GM18502 (cell line): ENCODE data around the gene VPS37C.

Experiments used
- ATAC-seq: cut with Tn5 transposase; IDR thresholded peaks from one replicate; pipeline ENCODE4 v1.9.1; 2021; ENCODE audit warnings: mild to moderate bottlenecking; ENCODE audit not compliant: unreplicated experiment, poor library complexity

Gene VPS37C

DNA sequence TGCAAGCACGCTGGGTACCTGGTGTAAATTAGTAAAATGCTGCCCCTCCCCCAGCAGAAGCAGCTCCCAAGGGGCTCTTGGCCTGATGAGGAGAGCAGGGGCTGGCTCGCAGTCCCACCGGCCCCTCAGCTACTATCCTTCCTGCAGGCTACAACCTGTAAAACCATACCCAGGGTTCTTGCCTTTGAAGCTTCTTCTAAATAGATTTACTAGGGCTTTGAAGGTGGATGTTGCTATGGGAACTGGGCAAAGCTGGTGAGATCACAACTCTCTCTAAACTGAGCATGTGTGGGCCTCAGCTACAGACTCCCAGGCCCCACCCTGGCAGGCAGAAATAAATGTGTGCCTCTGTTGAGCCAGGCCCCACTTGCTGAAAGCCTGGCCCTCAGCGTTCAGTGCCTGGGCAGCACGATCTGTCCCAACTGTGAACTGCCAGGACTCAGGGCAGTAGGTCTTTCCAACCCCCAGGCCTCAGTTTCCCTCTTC is 40.5 kb downstream of the VPS37C start:
- no peak for ATAC-seq

DNA sequence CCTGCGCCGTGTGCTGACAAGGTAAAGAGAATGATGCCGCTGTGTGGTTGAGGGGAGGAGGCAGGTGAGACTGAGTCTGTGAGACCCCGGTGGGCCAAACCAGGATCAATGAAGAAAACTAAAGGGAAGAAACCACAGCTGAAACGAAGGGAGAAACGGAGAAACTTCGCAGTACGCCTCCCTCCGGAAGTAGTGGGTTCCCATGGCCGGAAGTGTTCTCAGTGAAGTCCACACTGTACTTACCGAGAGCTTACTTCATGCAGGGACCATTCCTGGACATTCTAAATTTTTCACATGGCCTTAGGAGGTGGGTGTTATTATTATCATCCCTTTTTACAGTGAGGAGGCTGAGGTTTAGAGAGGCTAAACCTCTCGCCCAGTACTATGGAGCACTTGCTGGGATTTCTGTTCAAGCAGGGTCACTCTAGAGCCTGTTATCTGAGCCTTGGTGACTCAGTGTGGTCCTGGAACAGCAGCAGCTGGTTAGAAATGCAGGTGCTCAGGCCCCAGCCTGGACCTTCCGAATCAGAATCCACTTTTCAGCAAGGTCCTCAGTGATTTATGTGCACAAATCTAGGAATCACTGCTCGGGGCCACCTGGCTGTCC is 41.0 kb downstream of the VPS37C start:
- no peak for ATAC-seq

DNA sequence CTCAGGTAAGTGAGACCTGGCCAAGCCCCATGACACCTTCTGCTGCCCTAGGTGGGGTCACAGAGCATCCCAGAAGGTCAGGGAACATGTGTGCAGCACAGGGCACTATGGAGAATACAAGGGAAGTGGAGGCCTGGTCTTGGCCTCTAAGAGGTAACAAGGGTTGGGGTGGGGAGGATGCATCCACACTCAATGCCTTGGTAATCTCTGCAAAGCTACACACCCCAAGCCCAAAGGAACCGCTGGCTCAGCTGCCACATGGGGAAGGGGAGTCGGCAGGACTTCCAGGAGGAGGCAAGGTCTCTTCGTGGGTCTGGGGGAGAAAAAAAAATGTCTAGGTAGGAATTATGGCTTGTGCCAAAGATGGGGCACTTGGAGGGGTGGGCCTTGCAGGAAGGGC is 41.7 kb downstream of the VPS37C start:
- no peak for ATAC-seq

DNA sequence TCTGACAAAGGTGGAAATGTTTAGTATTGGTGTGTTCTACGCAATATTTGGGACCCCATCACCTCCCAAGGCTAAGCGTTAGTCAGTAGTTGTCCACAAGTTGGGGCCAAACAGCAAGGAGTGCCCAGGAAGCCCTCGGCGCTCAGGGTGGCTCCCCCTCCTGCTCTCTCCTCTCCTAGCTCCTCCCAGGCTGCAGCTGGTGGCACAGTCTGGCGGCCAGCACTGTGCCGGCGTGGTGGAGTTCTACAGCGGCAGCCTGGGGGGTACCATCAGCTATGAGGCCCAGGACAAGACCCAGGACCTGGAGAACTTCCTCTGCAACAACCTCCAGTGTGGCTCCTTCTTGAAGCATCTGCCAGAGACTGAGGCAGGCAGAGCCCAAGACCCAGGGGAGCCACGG is 42.2 kb downstream of the VPS37C start:
- no peak for ATAC-seq

DNA sequence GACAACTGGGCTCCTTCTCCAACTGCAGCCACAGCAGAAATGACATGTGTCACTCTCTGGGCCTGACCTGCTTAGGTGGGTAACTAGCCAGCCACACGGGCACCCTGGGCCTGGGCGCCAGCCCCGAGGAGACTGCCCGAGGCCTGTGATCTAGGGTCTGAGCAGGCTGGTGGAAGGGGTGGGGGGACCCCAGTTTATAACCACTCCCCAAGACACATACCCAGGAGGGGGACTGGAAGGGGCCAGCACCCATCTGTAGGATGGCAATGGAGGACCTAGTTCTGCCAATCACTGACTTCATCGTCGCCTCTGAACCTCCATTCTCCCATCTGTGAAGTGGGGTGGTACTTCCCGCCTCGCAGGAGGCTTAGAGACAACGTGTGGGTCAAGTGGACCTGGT is 42.8 kb downstream of the VPS37C start:
- ATAC-seq = no peak

DNA sequence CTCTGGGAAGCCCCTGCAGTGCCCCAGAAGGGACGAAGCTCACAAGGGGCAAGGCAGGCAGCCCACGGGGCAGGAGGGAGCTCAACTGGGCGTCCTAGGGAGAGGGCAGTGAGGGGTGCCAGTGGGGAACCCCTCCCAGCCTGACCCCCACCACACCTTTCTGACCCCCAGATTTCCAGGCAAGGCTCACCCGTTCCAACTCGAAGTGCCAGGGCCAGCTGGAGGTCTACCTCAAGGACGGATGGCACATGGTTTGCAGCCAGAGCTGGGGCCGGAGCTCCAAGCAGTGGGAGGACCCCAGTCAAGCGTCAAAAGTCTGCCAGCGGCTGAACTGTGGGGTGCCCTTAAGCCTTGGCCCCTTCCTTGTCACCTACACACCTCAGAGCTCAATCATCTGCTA is 43.2 kb downstream of the VPS37C start:
- ATAC-seq = no peak

DNA sequence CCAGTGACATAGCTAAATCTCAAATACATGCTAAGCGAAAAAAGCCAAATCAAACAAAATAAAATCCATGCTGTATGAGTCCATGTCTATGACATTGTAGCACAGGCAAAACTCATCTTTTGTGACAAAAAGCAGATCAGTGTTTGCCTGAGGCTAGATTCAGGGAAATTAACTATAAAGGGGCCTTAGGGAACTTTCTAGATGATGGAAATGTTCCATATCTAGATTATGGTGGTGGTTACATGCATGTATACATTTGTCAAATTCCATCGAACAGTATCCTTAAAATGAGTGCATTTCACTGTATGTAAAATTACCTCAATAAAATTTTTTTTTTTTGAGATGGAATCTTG is 44.1 kb downstream of the VPS37C start:
- ATAC-seq = no peak

DNA sequence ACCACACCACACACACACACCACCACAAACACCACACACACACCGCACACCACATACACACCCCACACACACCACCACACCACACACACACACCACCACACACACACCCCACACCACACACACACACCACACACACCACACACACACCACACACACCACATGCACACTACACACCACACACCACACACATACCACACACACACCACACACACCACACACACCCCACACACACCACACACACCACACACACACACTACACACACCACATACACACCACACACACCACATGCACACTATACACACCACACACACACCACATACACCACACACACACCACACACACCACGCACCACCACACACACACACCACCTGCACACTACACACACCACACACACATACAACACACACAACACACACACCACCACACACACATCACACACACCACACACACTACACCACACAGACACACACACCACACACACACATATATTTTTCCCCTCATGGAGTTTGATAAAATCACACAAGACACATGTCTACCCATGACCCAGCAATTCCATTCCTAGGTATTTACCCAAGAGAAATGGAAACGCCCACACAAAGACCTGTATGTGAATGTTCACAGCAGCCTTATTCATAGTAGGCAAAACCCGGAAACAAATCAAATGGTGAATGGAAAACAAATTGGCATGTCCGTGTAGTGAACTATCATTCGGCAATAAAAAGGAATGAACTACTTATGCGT is 44.6 kb downstream of the VPS37C start:
- no peak for ATAC-seq

DNA sequence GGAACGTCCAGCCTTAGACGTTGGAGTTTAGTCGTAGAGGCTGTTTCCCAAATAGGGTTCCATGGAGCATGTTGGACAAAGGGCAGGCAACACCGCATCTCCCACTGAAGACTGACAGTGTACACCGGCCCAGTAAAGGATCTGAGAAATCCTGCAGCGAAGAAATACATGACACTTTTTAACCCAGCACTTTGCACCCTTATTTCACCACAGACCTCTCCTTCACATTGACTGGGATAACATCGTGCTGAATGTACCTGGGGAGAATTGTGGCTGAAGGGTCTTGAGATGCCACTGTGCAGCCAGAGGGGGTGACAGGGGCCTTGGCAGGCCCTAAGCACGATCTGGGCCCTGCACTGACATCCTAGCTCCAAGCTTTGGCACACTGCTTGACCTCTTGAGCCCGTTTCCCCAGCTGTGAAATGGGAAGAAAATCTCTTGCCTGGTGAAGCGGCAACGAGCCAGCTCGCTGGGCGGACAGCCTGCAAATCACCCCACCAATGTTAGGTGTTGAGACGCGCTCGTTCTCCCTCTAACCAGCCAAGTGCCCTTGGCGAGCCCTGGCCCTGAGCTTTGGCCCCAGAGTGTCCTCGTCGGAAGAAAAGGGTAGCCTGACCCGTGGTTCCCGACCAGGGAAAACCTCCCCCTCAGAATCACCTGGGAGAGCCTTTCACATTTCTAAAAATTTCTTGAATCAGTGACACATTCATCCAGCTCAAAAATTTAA is 45.6 kb downstream of the VPS37C start:
- ATAC-seq = no peak

DNA sequence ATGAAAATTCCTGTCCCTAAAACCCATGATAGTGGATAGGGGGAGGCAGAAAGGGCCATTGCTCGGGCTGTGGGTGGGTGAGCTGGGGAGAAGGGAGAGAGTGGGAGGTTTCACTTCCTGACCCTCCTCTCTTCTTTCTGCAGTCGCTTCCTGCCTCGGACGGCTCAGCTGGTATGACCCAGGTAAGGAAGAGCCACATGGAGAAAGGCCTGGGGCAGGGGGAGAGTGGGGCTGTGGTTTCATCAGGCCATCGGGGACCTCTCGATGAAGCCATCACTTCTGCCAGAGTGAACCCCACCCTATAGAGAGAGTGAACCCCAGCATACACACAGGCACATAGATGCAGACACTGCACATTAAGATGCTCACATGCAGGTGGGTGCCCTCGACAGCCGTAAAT is 46.3 kb downstream of the VPS37C start:
- no peak for ATAC-seq

DNA sequence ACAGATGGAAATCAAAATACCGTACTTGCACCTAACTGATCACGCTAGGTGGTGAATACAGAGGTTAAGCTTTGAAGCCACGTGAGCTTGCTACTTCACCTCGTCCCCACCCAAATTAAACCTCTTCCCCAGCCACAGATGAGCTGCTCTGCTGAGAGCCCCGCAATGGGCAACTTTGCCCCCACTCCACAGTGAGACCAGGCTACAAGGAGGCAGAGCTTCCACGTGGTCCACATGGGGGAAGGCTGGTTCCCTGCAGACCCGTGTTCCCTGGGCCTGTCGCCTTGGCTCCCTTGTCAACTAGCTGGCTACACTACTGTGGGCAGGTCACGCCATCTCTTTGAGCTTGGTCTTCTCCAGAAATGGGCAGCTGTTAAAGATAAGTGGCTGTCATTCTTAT is 48.0 kb downstream of the VPS37C start:
- ATAC-seq = no peak

DNA sequence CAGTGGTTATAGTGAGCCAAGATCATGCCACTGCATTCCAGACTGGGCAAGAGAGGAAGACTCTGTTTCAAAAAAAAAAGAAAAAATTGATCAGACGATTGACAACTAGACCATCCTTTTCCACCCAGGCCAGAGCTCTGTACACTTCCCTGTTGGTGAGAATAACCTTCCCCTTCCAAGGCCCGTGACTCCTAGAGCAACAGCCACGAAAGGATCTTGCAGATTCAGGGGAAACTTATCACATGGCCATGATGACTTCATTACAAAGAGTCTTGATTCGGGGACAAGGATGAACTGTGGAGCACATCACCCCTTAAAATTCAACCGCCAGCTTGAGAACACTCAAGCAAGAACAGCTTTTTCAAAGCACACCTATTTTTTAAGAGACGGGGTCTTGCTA is 48.7 kb downstream of the VPS37C start:
- no peak for ATAC-seq

DNA sequence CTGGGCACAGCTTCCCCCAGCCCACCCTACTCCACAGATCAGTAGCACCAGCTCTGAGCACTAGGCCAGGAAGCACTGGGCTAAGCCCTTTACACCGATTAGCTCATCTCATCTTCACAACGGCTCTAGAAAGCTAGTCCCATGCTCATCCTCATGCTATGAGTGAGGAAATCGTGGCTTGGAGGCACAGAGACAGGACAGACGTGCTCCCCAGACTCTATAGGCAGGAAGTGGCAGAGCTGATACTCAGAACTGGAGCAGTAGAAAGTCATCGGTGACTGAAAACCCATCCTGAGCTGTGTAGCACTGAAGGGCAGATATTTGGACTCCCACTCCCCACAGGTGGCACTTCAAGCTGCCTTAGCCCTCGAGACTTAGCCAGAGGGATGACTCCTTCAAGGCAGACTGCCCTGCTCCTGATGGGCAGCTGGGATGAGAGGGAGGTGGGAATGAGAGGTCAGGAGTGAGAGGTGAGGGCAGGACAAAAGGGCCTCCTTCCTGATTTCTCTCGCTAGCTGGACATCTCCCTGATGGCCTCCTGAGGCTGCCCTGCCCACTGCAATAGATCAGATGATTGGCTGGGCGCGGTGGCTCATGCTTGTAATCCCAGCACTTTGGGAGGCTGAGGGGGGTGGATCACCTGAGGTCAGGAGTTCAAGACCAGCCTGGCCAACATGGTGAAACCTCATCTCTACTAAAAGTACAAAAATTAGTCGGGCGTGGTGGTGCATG is 49.3 kb downstream of the VPS37C start:
- ATAC-seq = no peak

DNA sequence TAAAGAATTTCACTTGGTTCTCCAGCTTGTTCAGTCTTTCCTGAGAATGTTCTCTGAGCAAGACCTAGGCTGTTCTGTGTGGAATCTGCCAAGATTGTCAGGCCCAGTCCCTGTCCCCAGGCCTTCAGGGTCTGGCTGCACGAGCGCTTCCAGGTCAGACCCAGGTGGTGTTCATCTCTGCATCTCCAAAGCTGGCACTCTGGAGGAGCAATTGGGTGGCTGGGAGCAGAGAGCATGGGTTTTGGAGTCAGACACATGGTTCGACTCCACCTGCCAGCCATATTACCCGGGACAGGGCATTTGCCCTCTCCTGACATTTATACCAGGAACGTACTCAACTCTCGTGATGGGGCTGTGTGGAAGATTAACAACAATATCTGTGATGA is 50.2 kb downstream of the VPS37C start:
- ATAC-seq = no peak

DNA sequence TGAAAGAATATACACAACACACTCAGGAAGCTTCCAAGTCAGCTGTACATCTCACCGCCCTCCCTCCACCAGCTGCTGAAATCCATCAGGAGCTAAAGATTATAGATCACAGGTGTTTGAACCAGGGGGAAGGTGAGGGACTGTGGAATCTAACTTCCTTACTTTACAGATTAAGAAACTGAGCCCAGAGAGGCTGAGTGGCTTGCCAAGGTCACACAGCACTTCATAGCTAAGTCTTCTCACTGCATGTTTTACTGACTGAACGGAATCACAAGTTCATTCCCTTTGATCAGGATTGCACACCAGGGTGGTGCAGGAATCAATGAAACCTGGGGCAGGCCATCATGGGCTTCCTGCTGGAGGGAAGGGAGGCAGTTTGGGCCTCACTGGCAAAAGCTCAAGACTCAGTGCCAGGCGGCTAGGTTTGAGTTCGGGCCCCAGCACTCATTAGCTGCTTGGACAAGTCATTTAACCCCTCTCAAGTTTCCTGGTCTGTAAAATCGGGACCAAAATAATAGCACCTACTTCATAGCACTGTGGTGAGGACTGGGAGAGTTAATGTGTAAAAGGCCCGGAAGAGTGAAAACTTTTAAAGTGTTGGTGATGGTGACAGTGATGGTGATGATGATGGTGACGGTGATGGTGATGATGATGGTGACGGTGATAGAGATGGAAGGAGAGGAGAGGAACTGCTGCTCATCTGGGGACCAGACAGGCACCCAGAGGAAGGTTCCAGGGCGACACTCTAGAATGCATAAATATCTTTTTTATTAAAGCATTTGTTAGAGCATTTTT is 50.8 kb downstream of the VPS37C start:
- no peak for ATAC-seq

DNA sequence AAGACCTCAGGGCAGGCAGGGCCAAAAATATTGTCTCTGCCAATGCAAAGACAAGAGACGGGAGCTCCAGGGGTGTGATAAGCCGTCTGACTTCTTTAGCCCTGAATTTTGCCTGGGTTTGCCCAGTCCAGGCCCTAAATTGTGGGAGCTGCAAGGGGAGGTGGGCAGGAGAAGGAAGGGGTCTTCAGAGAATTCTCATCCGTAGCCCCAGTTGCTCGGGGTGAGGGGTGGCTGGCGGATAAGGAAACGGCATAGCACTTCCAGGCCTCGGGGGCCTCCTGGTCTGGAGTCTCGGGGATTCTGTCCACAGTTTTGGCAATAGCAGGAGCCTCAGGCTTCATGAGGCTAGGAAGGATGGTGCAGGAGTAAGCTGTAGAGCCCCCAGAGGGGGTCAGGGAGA is 51.6 kb downstream of the VPS37C start:
- no peak for ATAC-seq

DNA sequence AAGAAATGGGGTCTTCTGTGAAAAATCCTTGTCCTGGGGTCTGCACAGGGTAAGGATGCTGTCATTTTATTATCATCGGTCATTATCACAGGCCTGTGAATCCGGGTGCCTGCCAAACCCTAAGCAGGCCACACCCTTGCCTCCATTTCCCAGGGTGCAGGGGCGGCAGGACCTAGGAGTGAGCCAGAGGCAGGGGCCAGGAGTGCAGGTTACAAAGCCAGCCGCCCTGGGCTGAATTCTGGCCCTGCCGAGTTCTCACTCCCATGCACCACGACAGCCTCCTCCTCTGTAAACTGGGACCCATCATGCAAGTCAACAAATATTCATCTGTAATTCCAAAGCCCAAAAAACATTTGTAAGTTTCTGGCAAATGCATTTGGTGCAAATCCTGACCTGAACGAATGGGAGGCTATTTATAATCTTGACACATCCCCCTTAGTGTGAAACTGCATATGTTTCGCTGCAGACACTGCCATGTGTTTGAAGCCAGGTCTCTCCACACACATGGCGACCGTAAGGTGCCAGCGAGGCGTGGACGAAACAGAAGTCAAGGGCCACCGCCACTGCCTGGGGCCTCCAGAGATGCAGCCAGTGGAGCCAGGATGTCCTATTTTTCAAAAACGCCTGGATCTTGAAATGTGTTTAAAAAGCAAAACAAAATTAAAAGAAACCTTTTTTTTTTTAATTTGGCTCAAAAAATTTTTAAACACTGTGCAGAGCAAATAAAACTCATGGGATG is 52.2 kb downstream of the VPS37C start:
- ATAC-seq = no peak

DNA sequence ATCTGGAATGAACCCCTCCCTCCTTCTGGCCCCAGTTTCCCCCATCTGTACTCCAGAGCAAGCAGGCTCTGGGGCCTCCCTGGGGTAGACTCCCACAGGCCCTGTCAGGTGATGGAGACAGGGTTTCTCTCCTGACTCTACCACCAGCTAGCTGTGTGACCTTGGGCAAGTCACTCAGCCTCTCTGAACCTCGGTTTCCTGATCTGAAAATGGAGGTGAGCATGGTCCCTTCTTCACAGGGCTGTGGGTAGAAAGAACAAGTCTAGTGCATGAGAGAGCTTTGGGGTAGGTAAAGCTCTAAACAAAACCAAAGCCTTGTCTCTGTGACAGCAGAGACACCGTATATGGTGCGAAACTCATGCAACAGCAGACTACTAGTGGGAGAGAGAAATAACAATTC is 53.3 kb downstream of the VPS37C start:
- ATAC-seq = no peak

DNA sequence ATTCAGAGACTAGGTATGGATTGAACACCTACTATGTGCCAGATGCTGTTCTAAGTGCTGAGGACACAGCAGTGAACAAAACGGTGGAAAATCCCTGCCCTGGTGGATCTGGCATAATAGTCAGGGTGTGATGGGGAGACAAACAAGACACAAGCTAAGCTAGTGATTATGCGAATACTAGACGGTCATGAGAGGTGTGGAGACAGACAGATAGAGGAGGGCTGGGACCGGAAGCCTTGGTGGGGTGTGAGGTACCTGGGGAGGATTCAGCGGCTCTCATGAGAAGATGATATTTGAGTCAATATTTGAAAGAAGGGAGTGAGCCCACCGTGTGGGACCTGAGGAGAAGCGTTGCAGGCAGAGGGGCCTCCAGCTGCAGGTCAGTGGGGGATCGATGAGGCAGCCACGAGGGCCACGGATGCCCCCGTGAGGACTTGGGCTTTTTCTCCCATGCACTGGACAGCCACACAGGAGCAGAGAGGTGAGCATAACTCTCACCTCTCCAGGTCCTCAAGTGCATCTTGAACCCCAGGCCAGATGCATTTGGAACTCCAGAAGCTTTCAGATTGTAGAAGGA is 54.2 kb downstream of the VPS37C start:
- no peak for ATAC-seq
